Right lobe of liver (tissue), 6 donors: ENCODE results near the gene TBCC. TPM values are rescaled to one million over a fixed set of nuclear protein-coding genes. Genes with fewer than 3 reads are reported as not detected.

Experiments
- ATAC-seq, 4 donors: fragments of 200-7000 bp; cut with Tn5 transposase; one replicate each; pipeline ENCODE4 v1.9.1; 2020; ENCODE audit warnings: mild to moderate bottlenecking in 4 of 4, moderate library complexity in 4 of 4
- DNase-seq, 3 donors: peaks; one replicate each; pipeline ENCODE4 v3.0.0-alpha.2; 2020
- H3K27ac ChIP-seq, 3 donors: fragments of 200-600 bp; one replicate each; pipeline ENCODE4 v1.8.0; 2022
- H3K27me3 ChIP-seq, 2 donors: fragments of 200-600 bp; one replicate each; pipeline ENCODE4 v1.8.0; 2022
- H3K36me3 ChIP-seq, 4 donors: fragments of 200-600 bp; sonication (generic) in 1 of 4; one replicate each; pipeline versions ENCODE4 v1.5.1 to v1.8.0; 2017 to 2022; ENCODE audit warnings: control low read depth in 1 of 4
- H3K4me1 ChIP-seq, 4 donors: fragments of 200-600 bp; sonication (generic) in 1 of 4; one replicate each; pipeline versions ENCODE4 v1.5.1 to v1.8.0; 2017 to 2022; ENCODE audit warnings: control low read depth in 1 of 4
- H3K4me3 ChIP-seq, 3 donors: fragments of 200-600 bp; one replicate each; pipeline ENCODE4 v1.8.0; 2022
- H3K9me3 ChIP-seq, 4 donors: fragments of 200-600 bp; sonication (generic) in 1 of 4; one replicate each; pipeline versions ENCODE4 v1.5.1 to v1.8.0; 2017 to 2022; ENCODE audit warnings: control low read depth in 1 of 4
- POLR2A ChIP-seq: fragments of 450-650 bp; IDR thresholded peaks from one replicate; pipeline ENCODE4 v1.6.1; 2017; ENCODE audit warnings: antibody characterized with exemption, mild to moderate bottlenecking
- WGBS: methylation state at CpG from one replicate; pipeline ENCODE4 v1.1.6; 2018; ENCODE audit warnings: low coverage, low lambda C conversion rate; ENCODE audit not compliant: insufficient coverage; ENCODE audit errors: missing lambda C conversion rate; 5-methylcytosine and 5-hydroxymethylcytosine counted together
- intact Hi-C, 2 donors: fragments of 100-400 bp; cut with DNase I; formaldehyde crosslinking; loops; one replicate each; pipeline versions ENCODE4 v1.11.2 to v1.14.1; 2022
- total RNA-seq, 6 experiments: library from RNA; depleted of rRNA in 2 of 6; stranded (reverse); fragments of >200 nt in 2 of 6; fragmentation: NEBNext Ultra II Directional in 3 of 6; extraction: Animal tissue kit (Norgen Biotek cat#: 25700) in 3 of 6; gene quantifications; one replicate each; pipeline versions ENCODE4 v1.1.0 to v1.2.4, GENCODE V29; 2016 to 2023
- TF ChIP-seq, protein P1 (sequence below), 4 donors: fragments of 200-600 bp in 3 of 4; fragments of 450-650 bp in 1 of 4; IDR thresholded peaks; one replicate each; pipeline versions ENCODE4 v1.5.1 to v1.8.0; 2016 to 2022; ENCODE audit warnings: antibody characterized with exemption in 4 of 4, mild to moderate bottlenecking in 2 of 4
- donor health status: DM: no; HTN: yes; CAD: no.
- donor health status: DM: no; HTN: no; CAD: no.
- donor health status: DM: no; HTN: no; CAD: no.
- donor health status: DM: no; HTN: yes; CAD: no.
- donor health status: DM: no; HTN: yes; CAD: no.

TBCC gene
- total RNA-seq, 6 experiments from 2014 or later = 5.4 to 12.2 (median 6.3) TPM

DNA sequence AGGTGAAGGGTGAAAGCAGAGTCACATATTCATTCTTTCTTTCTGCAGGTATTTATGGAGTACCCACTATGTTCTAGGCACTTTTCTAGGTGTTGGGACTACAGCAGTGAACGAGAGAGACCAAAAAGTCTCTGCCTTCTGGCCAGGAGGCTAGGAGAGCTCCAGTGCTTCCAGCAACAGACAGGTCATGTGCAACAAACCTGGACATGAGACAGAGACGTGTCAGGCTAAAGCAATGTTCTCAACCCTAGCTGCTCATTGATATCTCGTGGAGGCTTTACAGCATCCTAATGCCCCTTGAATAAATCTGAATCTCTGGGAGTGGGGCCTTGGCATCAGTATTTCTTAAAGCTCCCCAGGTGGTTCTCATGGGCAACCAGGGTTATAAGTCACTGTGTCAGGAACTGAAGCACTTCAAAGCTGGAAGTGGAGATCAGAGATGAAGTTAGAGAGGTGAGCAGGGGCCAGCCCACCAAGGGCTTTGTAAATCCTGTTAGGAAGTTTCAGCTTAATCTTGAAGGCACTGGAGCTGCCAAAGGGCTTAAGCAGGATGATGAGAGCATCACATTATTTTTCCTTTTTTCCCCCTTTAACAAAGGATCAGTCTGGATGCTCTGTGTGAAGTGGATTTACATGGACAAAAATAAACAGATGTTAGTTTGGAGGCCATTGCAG, 13.0 kb upstream of the TBCC start:
- DNase-seq = no peak
- H3K27ac ChIP-seq = no peak overlapping the region
- intact Hi-C loops = no loop called here
- 95% methylated on average over 3 of the region's 3 CpGs for WGBS
- no peak overlapping the region for H3K4me3 ChIP-seq
- no peaks in the 10 kb centered on the region for H3K27me3 ChIP-seq
- TF ChIP-seq, protein P1, sequence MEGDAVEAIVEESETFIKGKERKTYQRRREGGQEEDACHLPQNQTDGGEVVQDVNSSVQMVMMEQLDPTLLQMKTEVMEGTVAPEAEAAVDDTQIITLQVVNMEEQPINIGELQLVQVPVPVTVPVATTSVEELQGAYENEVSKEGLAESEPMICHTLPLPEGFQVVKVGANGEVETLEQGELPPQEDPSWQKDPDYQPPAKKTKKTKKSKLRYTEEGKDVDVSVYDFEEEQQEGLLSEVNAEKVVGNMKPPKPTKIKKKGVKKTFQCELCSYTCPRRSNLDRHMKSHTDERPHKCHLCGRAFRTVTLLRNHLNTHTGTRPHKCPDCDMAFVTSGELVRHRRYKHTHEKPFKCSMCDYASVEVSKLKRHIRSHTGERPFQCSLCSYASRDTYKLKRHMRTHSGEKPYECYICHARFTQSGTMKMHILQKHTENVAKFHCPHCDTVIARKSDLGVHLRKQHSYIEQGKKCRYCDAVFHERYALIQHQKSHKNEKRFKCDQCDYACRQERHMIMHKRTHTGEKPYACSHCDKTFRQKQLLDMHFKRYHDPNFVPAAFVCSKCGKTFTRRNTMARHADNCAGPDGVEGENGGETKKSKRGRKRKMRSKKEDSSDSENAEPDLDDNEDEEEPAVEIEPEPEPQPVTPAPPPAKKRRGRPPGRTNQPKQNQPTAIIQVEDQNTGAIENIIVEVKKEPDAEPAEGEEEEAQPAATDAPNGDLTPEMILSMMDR (IDR thresholded peaks at IDR 0.05) = no peak
- TF ChIP-seq POLR2A = no peak
- ATAC-seq = no peak
- H3K36me3 ChIP-seq = no peaks in the 10 kb centered on the region
- no peaks in the 10 kb centered on the region for H3K4me1 ChIP-seq
- H3K9me3 ChIP-seq = no peaks in the 10 kb centered on the region

- 96% methylated on average over 7 of the region's 7 CpGs for WGBS
- Histone ChIP-seq H3K27ac (no peak overlapping the region), H3K9me3 (no peaks in the 10 kb centered on the region), H3K4me1 (no peaks in the 10 kb centered on the region), H3K4me3 (no peak overlapping the region), H3K36me3 (no peaks in the 10 kb centered on the region), H3K27me3 (no peaks in the 10 kb centered on the region)
- intact Hi-C loops = no loop called here
- TF ChIP-seq, protein P1 (IDR thresholded peaks at IDR 0.05) = no peak
- no peak for TF ChIP-seq POLR2A
- DNase-seq (no peak), ATAC-seq (no peak)
Measured at GRCh38 chr6:42756722-42757121, 10.8 kb upstream of the TBCC start.

DNA sequence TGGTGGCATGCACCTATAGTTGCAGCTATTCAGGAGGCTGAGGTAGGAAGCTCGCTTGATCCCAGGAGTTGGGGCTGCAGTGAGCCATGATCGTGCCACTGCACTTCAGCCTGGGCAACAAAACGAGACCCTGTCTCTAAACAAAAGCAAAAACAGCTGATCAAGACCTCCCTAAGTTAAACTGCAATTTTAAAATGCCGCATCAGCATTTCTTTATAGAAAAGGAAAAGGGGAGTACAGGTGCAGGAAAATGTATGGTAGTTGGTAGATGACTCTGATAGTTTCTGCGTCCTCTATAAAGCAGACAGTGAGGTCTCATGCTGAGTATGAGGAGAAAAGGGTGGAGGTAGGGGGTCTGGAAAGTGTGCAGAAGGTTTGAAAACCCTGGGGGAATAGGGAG, 8.9 kb upstream of the TBCC start:
- TF ChIP-seq POLR2A = no peak
- TF ChIP-seq, protein P1 (IDR thresholded peaks at IDR 0.05) = no peak
- no peaks in the 10 kb centered on the region for H3K27me3 ChIP-seq
- WGBS = 96% methylated on average over 4 of the region's 5 CpGs
- ATAC-seq = no peak
- H3K4me1 ChIP-seq = no peaks in the 10 kb centered on the region
- H3K27ac ChIP-seq = no peak overlapping the region
- H3K4me3 ChIP-seq = no peak overlapping the region
- intact Hi-C loops = no loop called here
- H3K9me3 ChIP-seq = no peaks in the 10 kb centered on the region
- H3K36me3 ChIP-seq = no peaks in the 10 kb centered on the region
- DNase-seq = no peak

GRCh38 chr6:42751055-42751454, 5.2 kb upstream of the TBCC start:
- intact Hi-C loops = no loop called here
- DNase-seq (no peak), ATAC-seq (no peak)
- TF ChIP-seq POLR2A = no peak
- TF ChIP-seq, protein P1 (IDR thresholded peaks at IDR 0.05) = no peak
- Histone ChIP-seq H3K4me1 (no peaks in the 10 kb centered on the region), H3K27me3 (no peaks in the 10 kb centered on the region), H3K4me3 (no peak overlapping the region), H3K36me3 (no peaks in the 10 kb centered on the region), H3K27ac (no peak overlapping the region), H3K9me3 (no peaks in the 10 kb centered on the region)
- 86% methylated on average over 3 of the region's 3 CpGs for WGBS
